K562 (cell line): ENCODE results near the gene PHYH. TPM values are rescaled to one million over a fixed set of nuclear protein-coding genes. Genes with fewer than 3 reads are reported as not detected.

ENCODE experiments used
- ATAC-seq: fragments of 200-7000 bp; cut with Tn5 transposase; 3 replicates; pipeline ENCODE4 v1.9.1; 2020; ENCODE audit warnings: moderate library complexity
- BruUV-seq: library from RNA; stranded (reverse); fragments of 400-500 nt; replicated peaks from 2 replicates; lab custom pipeline; 2021; lab: Mats Ljungman, UMichigan
- CTCF ChIA-PET: fragments of 300-600 bp; formaldehyde crosslinking; extraction: SDS; loops from one replicate; lab custom pipeline; 2021; ENCODE audit warnings: low intra/inter-chr PET ratio; lab: Yijun Ruan, JAX
- POLR2A ChIA-PET: fragments of 300-600, 350-650 bp; sonication (Branson Sonifier 250); formaldehyde crosslinking; extraction: SDS; loops from one replicate; lab custom pipeline; 2021; ENCODE audit warnings: antibody characterized with exemption, inconsistent platforms; lab: Yijun Ruan, JAX
- DNase-seq, 4 experiments: peaks; one replicate each; pipeline versions ENCODE4 v3.0.0 to v3.0.0-alpha.2; 2011 to 2018; ENCODE audit warnings: low spot score in 3 of 4, mixed read lengths in 3 of 4; ENCODE audit errors: extremely low read depth in 1 of 4
- FAIRE-seq: peaks from 2 replicates; lab custom pipeline; 2011; peaks lifted over from hg19 to GRCh38; lab: Jason Lieb, UNC
- H2AFZ ChIP-seq: 2 replicates; pipeline ENCODE4 v1.6.0; 2011; ENCODE audit warnings: low read depth, low read length, control low read depth, inconsistent platforms
- H3K27ac ChIP-seq: fragments of 200-600 bp; 3 replicates; pipeline ENCODE4 v1.8.0; 2011; ENCODE audit warnings: low read depth, mild to moderate bottlenecking, control low read depth, inconsistent platforms, low read length, moderate library complexity, mixed read lengths; ENCODE audit errors: extremely low read depth
- H3K27me3 ChIP-seq, 2 experiments: fragments of 300-600 bp in 1 of 2; 2 replicates in 1 of 2; 3 replicates in 1 of 2; pipeline versions ENCODE4 v1.6.0 to v1.8.0; 2011; ENCODE audit warnings: inconsistent platforms in 2 of 2, low read length in 2 of 2, mild to moderate bottlenecking in 1 of 2, mixed read lengths in 1 of 2, moderate library complexity in 1 of 2; ENCODE audit not compliant: control insufficient read depth in 2 of 2, insufficient read depth in 2 of 2
- H3K36me3 ChIP-seq: fragments of 300-600 bp; 3 replicates; pipeline ENCODE4 v1.8.0; 2011; ENCODE audit warnings: mild to moderate bottlenecking, low read length, inconsistent platforms; ENCODE audit not compliant: control insufficient read depth, insufficient read depth
- H3K4me1 ChIP-seq, 2 experiments: fragments of 200-600 bp in 1 of 2; replicated peaks in 1 of 2; 2 replicates in 1 of 2; 3 replicates in 1 of 2; pipeline versions ENCODE4 v1.5.1 to v1.8.0; 2011; ENCODE audit warnings: inconsistent platforms in 2 of 2, low read length in 2 of 2, mild to moderate bottlenecking in 1 of 2, mixed read lengths in 1 of 2, moderate library complexity in 1 of 2; ENCODE audit not compliant: control insufficient read depth in 2 of 2, insufficient read depth in 2 of 2
- H3K4me2 ChIP-seq: 2 replicates; pipeline ENCODE4 v1.6.1; 2011; ENCODE audit warnings: low read length, control low read depth, inconsistent platforms, mixed read lengths; ENCODE audit not compliant: insufficient read depth
- H3K4me3 ChIP-seq: fragments of 200-600 bp; sonication (generic), shearing (Covaris generic); 2 replicates; pipeline ENCODE4 v1.5.1; 2016; ENCODE audit warnings: control low read depth, inconsistent platforms
- H3K79me2 ChIP-seq: fragments of 200-600 bp; 3 replicates; pipeline ENCODE4 v1.8.0; 2011; ENCODE audit warnings: low read length, inconsistent platforms; ENCODE audit not compliant: control insufficient read depth, insufficient read depth
- H3K9ac ChIP-seq, 2 experiments: 2 replicates each; pipeline versions ENCODE4 v1.6.0 to v1.6.1; 2011; ENCODE audit warnings: low read depth in 2 of 2, low read length in 2 of 2, control low read depth in 1 of 2, inconsistent platforms in 1 of 2, mild to moderate bottlenecking in 1 of 2, mixed read lengths in 1 of 2; ENCODE audit not compliant: insufficient read depth in 1 of 2
- H3K9me1 ChIP-seq: one replicate; pipeline ENCODE4 v1.6.0; 2011; ENCODE audit warnings: inconsistent platforms, mild to moderate bottlenecking, low read length, moderate library complexity; ENCODE audit not compliant: control insufficient read depth, insufficient read depth
- H3K9me3 ChIP-seq: replicated peaks from 2 replicates; pipeline ENCODE4 v1.5.1; 2011; ENCODE audit warnings: low read depth, low read length, inconsistent platforms; ENCODE audit not compliant: control insufficient read depth, insufficient read depth
- H4K20me1 ChIP-seq: replicated peaks from 2 replicates; pipeline ENCODE4 v1.6.1; 2011; ENCODE audit warnings: low read length, inconsistent platforms, mixed read lengths; ENCODE audit not compliant: control insufficient read depth, insufficient read depth
- CHD1 ChIP-seq: fragments of 200-600 bp; sonication (generic); IDR thresholded peaks from one replicate; pipeline ENCODE4 v1.6.1; 2012; ENCODE audit warnings: mild to moderate bottlenecking, moderate library complexity, low read length, inconsistent platforms
- POLR2G ChIP-seq: fragments of 200-400 bp; formaldehyde crosslinking; IDR thresholded peaks from 2 replicates; pipeline ENCODE4 v1.6.1; 2017; ENCODE audit warnings: low read depth, mild to moderate bottlenecking, antibody characterized with exemption, low read length, moderate library complexity
- TRIM28 ChIP-seq: fragments of 450-650 bp; IDR thresholded peaks from 2 replicates; pipeline ENCODE4 v1.6.1; 2017
- WGBS: fragments of 100-300 bp; shearing (Covaris generic); methylation state at CpG from one replicate; pipeline ENCODE4 v1.1.6; 2016; ENCODE audit warnings: low coverage, mixed read lengths; ENCODE audit not compliant: insufficient coverage; ENCODE audit errors: missing lambda C conversion rate; 5-methylcytosine and 5-hydroxymethylcytosine counted together
- in situ Hi-C: fragments of 300-500 bp; cut with MboI; formaldehyde crosslinking; loops from 4 replicates; pipeline ENCODE4 v1.15.0; 2018; ENCODE audit warnings: inconsistent platforms, mixed read lengths
- intact Hi-C: fragments of 100-400 bp; cut with micrococcal nuclease; formaldehyde crosslinking; loops from 2 replicates; pipeline ENCODE4 v1.14.2; 2022
- polyA plus RNA-seq, 8 experiments: library from polyadenylated mRNA; depleted of rRNA in 4 of 8; stranded (reverse) in 5 of 8; unstranded in 3 of 8; fragments of >200 nt; fragmentation: Nextera tagmentation in 2 of 8; fragmentation: Illumina TruSeq in 1 of 8; extraction: Ambion mirVana in 2 of 8; extraction: Trizol in 1 of 8; gene quantifications; 2 replicates each; pipeline versions ENCODE4 v1.2.1 to v1.2.3, GENCODE V29; 2011 to 2014; ENCODE audit warnings: inconsistent platforms in 1 of 8, missing spikeins in 1 of 8
- total RNA-seq, 7 experiments: library from RNA; depleted of rRNA in 6 of 7; stranded (reverse); fragments of >200 nt in 6 of 7; fragmentation: Illumina TruSeq in 2 of 7; extraction: Trizol in 2 of 7; gene quantifications; 2 replicates each; pipeline versions ENCODE4 v1.2.1 to v1.2.3, GENCODE V29; 2011 to 2021; ENCODE audit warnings: low replicate concordance in 1 of 7
- TF ChIP-seq, protein P1 (sequence below): fragments of 450-650 bp; IDR thresholded peaks from 2 replicates; pipeline ENCODE4 v1.7.1; 2018; ENCODE audit warnings: mild to moderate bottlenecking, low read depth; ENCODE audit not compliant: partially characterized antibody

Gene PHYH
- total and polyA plus RNA-seq, 9 of the 15 experiments (the other 6 are each of a cell fraction or from before 2014, with no cell fraction given): 3.8 to 6.9 (median 5.7) TPM

DNA sequence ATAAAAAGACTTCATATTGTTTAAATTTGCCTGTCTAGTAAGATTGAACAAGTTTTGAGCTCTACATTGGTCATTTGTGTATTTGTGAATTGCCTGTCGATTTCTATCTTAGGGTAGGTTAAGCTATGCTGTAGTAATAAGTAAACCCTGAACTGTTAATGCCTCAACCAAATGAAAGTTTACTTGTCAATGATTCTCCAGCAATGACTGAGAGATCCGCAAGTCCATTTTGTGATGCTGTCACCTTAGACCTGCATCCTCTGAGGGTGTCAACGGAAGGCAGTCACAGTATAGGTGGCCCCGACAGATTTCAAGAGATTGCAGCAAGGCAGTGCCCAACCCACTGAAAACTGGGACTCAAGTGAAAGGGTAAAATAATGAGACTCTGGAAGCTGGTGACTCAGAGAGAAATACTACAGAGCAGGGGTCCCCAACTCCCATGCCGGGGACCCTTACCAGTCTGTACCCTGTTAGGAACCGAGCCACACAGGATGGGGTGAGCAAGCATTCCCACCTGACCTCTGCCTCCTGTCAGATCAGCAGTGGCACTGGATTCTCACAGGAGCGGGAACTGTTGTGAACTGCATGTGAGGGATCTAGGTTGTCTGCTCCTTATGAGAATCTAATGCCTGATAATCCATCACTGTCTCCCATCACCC, 10.8 kb upstream of the PHYH start:
- ATAC-seq (peak; percentile 49), FAIRE-seq (no peak), DNase-seq (no peak)
- no peaks in the 10 kb centered on the region for H4K20me1 ChIP-seq
- BruUV-seq: no TSS peak
- intact Hi-C loops (no loop called here), in situ Hi-C loops (no loop called here)
- ChIA-PET CTCF (no interaction called here), POLR2A (interaction anchor here (0.7 to 1.6 kb wide), 3 partner anchors 9 to 12 kb away, joined by 3 to 5 read pairs (median 3); partner anchors contain the start of gene PHYH)
- H3K79me2 ChIP-seq: no peaks in the 10 kb centered on the region
- H3K4me3 ChIP-seq: no peak overlapping the region
- no peaks in the 10 kb centered on the region for H3K27me3 ChIP-seq
- H3K9me1 ChIP-seq: no peaks in the 10 kb centered on the region
- no peak overlapping the region for H2AFZ ChIP-seq
- WGBS: 24% methylated on average over 7 of the region's 7 CpGs
- no peak overlapping the region for H3K27ac ChIP-seq
- H3K9ac ChIP-seq: no peak overlapping the region
- TF ChIP-seq CHD1 (no peak), TRIM28 (no peak), POLR2G (no peak)
- TF ChIP-seq, protein P1, sequence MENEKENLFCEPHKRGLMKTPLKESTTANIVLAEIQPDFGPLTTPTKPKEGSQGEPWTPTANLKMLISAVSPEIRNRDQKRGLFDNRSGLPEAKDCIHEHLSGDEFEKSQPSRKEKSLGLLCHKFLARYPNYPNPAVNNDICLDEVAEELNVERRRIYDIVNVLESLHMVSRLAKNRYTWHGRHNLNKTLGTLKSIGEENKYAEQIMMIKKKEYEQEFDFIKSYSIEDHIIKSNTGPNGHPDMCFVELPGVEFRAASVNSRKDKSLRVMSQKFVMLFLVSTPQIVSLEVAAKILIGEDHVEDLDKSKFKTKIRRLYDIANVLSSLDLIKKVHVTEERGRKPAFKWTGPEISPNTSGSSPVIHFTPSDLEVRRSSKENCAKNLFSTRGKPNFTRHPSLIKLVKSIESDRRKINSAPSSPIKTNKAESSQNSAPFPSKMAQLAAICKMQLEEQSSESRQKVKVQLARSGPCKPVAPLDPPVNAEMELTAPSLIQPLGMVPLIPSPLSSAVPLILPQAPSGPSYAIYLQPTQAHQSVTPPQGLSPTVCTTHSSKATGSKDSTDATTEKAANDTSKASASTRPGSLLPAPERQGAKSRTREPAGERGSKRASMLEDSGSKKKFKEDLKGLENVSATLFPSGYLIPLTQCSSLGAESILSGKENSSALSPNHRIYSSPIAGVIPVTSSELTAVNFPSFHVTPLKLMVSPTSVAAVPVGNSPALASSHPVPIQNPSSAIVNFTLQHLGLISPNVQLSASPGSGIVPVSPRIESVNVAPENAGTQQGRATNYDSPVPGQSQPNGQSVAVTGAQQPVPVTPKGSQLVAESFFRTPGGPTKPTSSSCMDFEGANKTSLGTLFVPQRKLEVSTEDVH: no peak
- no peaks in the 10 kb centered on the region for H3K36me3 ChIP-seq
- H3K9me3 ChIP-seq: no peaks in the 10 kb centered on the region
- H3K4me1 ChIP-seq: no peaks in the 10 kb centered on the region; a peak in 1 of 5 replicates
- no peak overlapping the region for H3K4me2 ChIP-seq
